GM19240 (cell line): ENCODE measurements around the gene MPC2.
A peak's percentile ranks its signal among the peaks of the same experiment; 100 is the strongest.
"Not testable (repeated sequence)": the region's sequence is repeated elsewhere in the genome, so short reads cannot be mapped to it uniquely, and the experiment has no call there.

Experiments
- DNase-seq: peaks from one replicate; pipeline ENCODE4 v3.0.0; 2011; ENCODE audit warnings: low spot score; ENCODE audit not compliant: insufficient read length

The MPC2 gene

GRCh38 chr1:167905182-167905581 lies 31.7 kb downstream of the MPC2 start:
- DNase-seq, result no peak

DNA sequence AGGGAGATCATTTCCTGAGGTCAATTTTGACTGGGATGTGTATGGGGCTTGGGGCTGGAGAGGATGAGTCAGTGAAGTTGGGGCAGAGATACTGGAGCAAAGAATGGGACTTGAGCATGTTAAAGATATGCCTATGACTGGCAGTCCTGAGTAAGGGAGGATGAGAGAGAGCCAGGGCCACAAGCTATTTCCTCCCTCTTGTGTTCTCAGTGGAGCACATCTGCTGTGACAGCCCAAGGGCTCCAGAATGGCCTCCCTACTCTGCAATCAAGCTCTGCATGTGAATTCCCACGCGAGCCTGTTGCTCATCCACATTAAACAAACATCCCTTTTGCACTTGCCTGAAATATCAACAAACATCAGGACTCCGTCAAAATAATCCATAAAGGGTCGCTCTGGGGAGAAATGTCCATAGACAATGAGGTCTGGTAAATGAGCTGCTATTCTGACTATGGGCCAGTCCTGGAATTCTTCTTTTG lies 32.2 kb downstream of the MPC2 start:
- DNase-seq, result no peak

- DNase-seq, result no peak
Measured at GRCh38 chr1:167900907-167901306, 36.0 kb downstream of the MPC2 start.

- DNase-seq, result peak; percentile 6
Measured at GRCh38 chr1:167899253-167899681, 37.6 kb downstream of the MPC2 start.

GRCh38 chr1:167898578-167899222 lies 38.2 kb downstream of the MPC2 start:
- no peak for DNase-seq

- DNase-seq, result no peak
Measured at GRCh38 chr1:167893798-167894197, 43.1 kb downstream of the MPC2 start.

DNA sequence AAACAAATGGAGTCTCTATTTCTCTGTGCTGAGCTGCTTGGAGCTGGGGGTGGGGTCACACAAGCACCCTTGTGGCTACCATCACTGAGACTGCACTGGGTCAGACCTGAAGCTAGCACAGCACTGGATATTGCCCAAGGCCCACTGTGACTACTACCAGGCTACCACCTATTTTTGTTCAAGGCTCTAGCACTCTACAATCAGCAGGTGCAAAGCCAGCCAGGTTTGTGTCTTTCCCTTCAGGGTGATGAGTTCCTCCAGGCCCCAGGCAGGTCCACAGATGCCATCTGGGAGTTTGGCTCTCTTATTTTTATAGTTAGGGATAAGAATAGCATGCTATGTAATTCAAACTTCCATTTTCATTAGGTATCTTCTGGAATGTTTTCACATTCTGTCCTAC lies 46.5 kb downstream of the MPC2 start:
- DNase-seq, result no peak

- DNase-seq, result not testable (repeated sequence)
Measured at GRCh38 chr1:167887187-167887586, 49.7 kb downstream of the MPC2 start.

- no peak for DNase-seq
Measured at GRCh38 chr1:167882376-167882775, 54.5 kb downstream of the MPC2 start.

DNA sequence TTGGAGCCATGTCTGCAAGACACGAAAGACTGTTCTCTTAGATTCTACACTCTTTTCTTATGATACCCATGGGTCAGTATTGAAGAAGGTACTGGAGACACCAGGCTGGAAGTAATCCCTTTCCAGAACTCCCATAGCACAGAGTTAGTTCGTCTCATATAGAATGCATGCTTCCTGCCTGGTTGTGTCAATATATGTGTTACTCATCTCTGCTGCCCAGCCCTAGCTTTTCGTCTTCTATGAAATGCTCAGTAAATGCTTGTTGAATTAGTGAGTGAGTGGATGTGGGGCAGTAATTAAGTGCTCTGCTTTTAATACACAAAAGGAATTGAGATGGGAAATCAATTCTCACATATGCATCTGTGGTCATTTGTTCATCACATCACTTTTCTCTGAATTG lies 55.1 kb downstream of the MPC2 start:
- DNase-seq, result no peak

- DNase-seq, result no peak
Measured at GRCh38 chr1:167881069-167881468, 55.8 kb downstream of the MPC2 start.

- no peak for DNase-seq
Measured at GRCh38 chr1:167880580-167881021, 56.3 kb downstream of the MPC2 start.

GRCh38 chr1:167879508-167879907 lies 57.4 kb downstream of the MPC2 start:
- DNase-seq, result no peak

DNA sequence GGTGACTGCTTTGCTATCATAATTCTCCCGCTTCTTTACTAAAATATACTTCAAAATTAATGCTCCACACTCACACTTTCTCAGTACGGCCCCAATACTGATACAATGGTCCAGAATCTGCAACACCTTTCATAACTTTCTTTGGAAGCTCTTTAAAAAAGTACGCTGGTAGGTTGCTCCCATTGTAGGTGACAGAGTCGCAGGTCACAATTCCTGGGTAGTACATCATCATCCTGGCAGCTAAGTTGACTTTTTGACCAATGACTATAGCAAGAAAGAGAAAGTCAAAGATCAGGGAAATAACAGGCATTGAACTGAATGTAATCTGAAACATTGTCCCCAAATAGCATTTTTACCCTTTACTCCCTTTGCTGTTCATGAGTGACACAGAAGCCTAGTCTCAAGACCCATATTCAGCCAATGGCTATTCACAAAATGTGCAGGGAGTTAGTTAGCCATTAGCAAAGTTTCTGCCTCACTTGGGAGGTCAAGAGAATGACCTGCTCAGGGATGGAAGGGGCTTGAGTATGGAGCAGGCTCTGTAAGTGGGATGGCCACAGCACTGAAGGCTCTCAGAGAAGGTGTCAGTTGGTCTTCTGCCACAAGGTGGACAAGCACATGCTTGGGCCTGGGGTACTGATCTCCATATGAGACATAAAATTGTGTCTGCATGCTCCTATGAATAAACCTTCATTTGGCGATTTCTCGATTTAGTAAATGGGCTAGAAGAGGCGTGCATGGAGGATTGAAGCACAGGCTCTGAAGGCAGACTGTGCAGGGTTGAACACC lies 58.3 kb downstream of the MPC2 start:
- no peak for DNase-seq

- no peak for DNase-seq
Measured at GRCh38 chr1:167876597-167877175, 60.2 kb downstream of the MPC2 start.

DNA sequence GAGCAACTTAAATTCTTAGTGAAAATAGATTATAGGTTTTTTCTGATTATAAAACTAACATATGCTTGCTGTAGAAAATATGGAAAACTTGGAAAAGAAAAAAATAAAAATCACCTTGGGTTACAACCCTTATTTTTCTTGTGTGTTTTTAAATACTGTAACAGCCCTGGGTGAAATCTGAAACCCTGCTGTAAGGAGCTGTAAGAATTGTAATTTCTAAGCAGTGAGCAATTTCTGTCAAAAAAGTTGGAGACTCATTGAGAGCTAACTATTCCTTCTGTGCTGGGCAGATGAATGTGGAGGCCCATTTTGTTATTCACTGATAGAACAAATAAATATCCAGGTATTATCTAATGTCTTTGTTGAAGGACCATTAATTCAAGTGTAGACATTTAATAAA lies 65.5 kb downstream of the MPC2 start:
- no peak for DNase-seq

- not testable (repeated sequence) for DNase-seq
Measured at GRCh38 chr1:167869157-167870001, 67.5 kb downstream of the MPC2 start.

- not testable (repeated sequence) for DNase-seq
Measured at GRCh38 chr1:167866739-167867414, 70.0 kb downstream of the MPC2 start.
